Natural killer cell treated with Interleukin-12 subunit alpha and Interleukin-12 subunit beta and Interleukin-15 and Interleukin-18, amount 100 ng/mL, for 72 hours (primary cell): ENCODE measurements around the gene FAM222B. TPM values are rescaled to one million over a fixed set of nuclear protein-coding genes. Genes with fewer than 3 reads are reported as not detected.

ENCODE experiments used
- ATAC-seq, 2 donors: fragments of 150-1000 bp; cut with Tn5 transposase in 1 of 2; sonication (Bioruptor Pico), chemical (Tn5 transposase) in 1 of 2; 2 replicates each; pipeline ENCODE4 v1.10.0; 2021
- DNase-seq: peaks from one replicate; pipeline ENCODE4 v3.0.0; 2022; ENCODE audit warnings: low spot score
- H3K27ac Mint-ChIP-seq, 2 donors: 1 replicate in 1 of 2; 2 replicates in 1 of 2; pipeline ENCODE4 v1.8.0; 2022; ENCODE audit warnings: mixed read lengths in 2 of 2, mild to moderate bottlenecking in 1 of 2, moderate library complexity in 1 of 2
- H3K27me3 Mint-ChIP-seq, 2 donors: 1 replicate in 1 of 2; 2 replicates in 1 of 2; pipeline ENCODE4 v1.8.0; 2022; ENCODE audit warnings: mixed read lengths in 2 of 2
- H3K36me3 Mint-ChIP-seq: one replicate; pipeline ENCODE4 v1.8.0; 2022; ENCODE audit warnings: mixed read lengths
- H3K4me1 Mint-ChIP-seq, 2 donors: 1 replicate in 1 of 2; 2 replicates in 1 of 2; pipeline ENCODE4 v1.8.0; 2022; ENCODE audit warnings: low read depth in 2 of 2, mixed read lengths in 2 of 2, mild to moderate bottlenecking in 1 of 2
- H3K4me3 Mint-ChIP-seq: one replicate; pipeline ENCODE4 v1.8.0; 2022; ENCODE audit warnings: mixed read lengths
- H3K9me3 Mint-ChIP-seq: 2 replicates; pipeline ENCODE4 v1.8.0; 2022; ENCODE audit warnings: mixed read lengths
- total RNA-seq, 2 donors: library from RNA; stranded (reverse); gene quantifications; one replicate each; pipeline ENCODE4 v1.2.3, GENCODE V29; 2022

FAM222B gene
- total RNA-seq, 2 donors from 2014 or later = 21.7 to 23.5 TPM

- Mint-ChIP-seq H3K27me3 (peaks cover 12 to 15% of the 10 kb centered on the region in 2 donors), H3K36me3 (peaks cover 5% of the 10 kb centered on the region), H3K4me3 (no peak overlapping the region), H3K4me1 (peaks cover 32 to 36% of the 10 kb centered on the region in 2 donors), H3K9me3 (no peaks in the 10 kb centered on the region), H3K27ac (no peak overlapping the region)
- ATAC-seq (no peak), DNase-seq (no peak)
Measured at GRCh38 chr17:28715217-28715616, 127.4 kb downstream of the FAM222B start.

GRCh38 chr17:28714281-28714680 is 128.3 kb downstream of the FAM222B start:
- Mint-ChIP-seq H3K4me1 (peaks cover 24 to 28% of the 10 kb centered on the region in 2 donors), H3K36me3 (no peaks in the 10 kb centered on the region), H3K27me3 (peaks cover 12 to 15% of the 10 kb centered on the region in 2 donors), H3K27ac (peak overlapping the region in 1 of 2 donors; percentile 16), H3K9me3 (no peaks in the 10 kb centered on the region), H3K4me3 (no peak overlapping the region)
- ATAC-seq = no peak
- DNase-seq = no peak

GRCh38 chr17:28712705-28713415 is 129.7 kb downstream of the FAM222B start:
- Mint-ChIP-seq H3K27me3 (peaks cover 12 to 15% of the 10 kb centered on the region in 2 donors), H3K27ac (peak overlapping the region; percentile 85 to 94), H3K36me3 (no peaks in the 10 kb centered on the region), H3K4me1 (peaks cover 13 to 18% of the 10 kb centered on the region in 2 donors), H3K9me3 (no peaks in the 10 kb centered on the region), H3K4me3 (peak overlapping the region; percentile 83)
- ATAC-seq (no peak), DNase-seq (peak; percentile 28)

DNA sequence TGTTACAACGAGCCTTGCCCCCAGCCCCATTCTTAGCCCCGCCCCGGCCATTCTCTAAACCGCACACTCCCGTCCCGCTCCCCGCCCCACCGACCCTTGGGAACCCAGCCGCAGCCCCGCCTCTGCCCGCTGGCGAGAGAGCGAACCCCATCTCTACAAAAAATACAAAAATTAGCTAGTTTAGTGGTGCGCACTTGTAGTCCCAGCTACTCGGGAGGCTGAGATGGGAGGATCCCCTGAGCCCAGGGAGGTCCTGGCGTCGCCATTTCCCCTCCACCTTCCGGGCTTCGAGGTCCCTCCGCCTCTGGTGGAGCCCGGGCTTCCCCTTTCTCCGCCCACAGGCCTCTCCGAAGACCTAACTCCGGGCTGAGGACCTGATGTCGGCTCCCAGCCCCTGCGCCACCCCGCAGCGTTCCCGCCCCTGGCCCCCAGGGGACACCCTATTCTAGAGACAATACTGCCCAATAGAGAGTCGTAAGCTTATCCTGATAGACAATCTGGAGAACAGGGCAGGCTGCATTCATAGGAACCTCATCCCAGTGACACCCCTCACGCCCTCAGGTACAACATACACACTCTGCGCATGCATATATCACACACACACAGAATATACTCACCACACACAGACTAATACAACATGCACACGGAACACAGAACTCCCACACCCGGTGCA is 130.4 kb downstream of the FAM222B start:
- peak overlapping the region; percentile 85 to 94 for H3K27ac Mint-ChIP-seq
- H3K4me3 Mint-ChIP-seq = peak overlapping the region; percentile 83
- ATAC-seq (peak; percentile 56 to 57), DNase-seq (peak; percentile 84)
- peaks cover 12 to 15% of the 10 kb centered on the region in 2 donors for H3K27me3 Mint-ChIP-seq
- H3K9me3 Mint-ChIP-seq = no peaks in the 10 kb centered on the region
- peaks cover 13 to 17% of the 10 kb centered on the region in 2 donors for H3K4me1 Mint-ChIP-seq
- H3K36me3 Mint-ChIP-seq = no peaks in the 10 kb centered on the region

DNA sequence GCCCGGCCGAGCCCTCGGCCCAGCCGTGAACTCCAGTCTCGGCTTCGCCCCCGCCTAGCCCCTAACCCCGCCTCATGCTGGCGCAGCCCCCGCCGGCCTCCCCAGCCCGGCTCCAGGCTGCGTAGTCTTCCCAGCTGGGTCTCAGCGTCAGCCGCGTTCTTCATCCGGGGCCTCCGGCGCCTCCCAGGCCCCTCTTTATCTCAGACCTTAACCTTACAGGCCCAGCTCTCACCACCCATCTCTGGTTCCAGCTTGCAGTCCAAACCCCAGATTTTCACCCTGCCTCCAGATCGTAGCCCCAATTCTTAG is 130.9 kb downstream of the FAM222B start, which contains the start of gene PROCA1:
PROCA1 (minus strand) TSS at position 166 of the 309 bp plus-strand sequence. CDS start 228 bp downstream, outside the sequence.
- no peak for DNase-seq
- H3K9me3 Mint-ChIP-seq = no peaks in the 10 kb centered on the region
- H3K4me3 Mint-ChIP-seq = peak within 1 kb of the TSS; percentile 92
- peaks cover 13 to 17% of the 10 kb centered on the region in 2 donors for H3K4me1 Mint-ChIP-seq
- H3K27me3 Mint-ChIP-seq = peaks cover 12 to 15% of the 10 kb centered on the region in 2 donors
- no peak for ATAC-seq
- no peaks in the 10 kb centered on the region for H3K36me3 Mint-ChIP-seq
- peak within 1 kb of the TSS; percentile 85 to 94 for H3K27ac Mint-ChIP-seq

GRCh38 chr17:28710861-28711722 is 131.5 kb downstream of the FAM222B start:
- Mint-ChIP-seq H3K27me3 (peaks cover 12 to 15% of the 10 kb centered on the region in 2 donors), H3K36me3 (no peaks in the 10 kb centered on the region), H3K9me3 (no peaks in the 10 kb centered on the region), H3K4me3 (peak overlapping the region; percentile 92), H3K27ac (peak overlapping the region; percentile 85 to 94), H3K4me1 (peaks cover 13 to 17% of the 10 kb centered on the region in 2 donors)
- peak; percentile 94 to 96 for ATAC-seq
- DNase-seq = peak; percentile 90

DNA sequence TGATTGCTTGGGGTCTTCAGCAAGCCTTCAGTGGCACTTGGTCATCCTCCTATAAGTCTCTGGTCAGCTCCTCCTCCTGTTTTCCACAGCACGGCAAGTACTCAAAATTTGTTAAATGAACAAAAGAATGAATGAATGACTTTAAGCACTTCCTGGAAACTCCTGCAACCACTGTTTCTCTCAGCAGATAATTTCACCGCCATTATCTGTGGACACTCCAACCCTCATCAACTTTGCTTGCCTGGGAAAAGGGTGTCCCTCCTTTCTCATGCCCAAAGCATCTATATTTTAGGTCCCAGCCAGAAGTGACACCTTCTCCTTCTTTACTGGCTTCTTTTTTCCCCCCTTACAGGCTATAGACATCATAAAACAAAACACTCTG is 135.3 kb downstream of the FAM222B start:
- H3K27me3 Mint-ChIP-seq = no peaks in the 10 kb centered on the region
- H3K36me3 Mint-ChIP-seq = peaks cover 11% of the 10 kb centered on the region
- H3K4me1 Mint-ChIP-seq = peaks cover 9 to 19% of the 10 kb centered on the region in 2 donors
- no peak overlapping the region for H3K4me3 Mint-ChIP-seq
- DNase-seq = no peak
- H3K27ac Mint-ChIP-seq = no peak overlapping the region
- H3K9me3 Mint-ChIP-seq = no peaks in the 10 kb centered on the region
- no peak for ATAC-seq

GRCh38 chr17:28706471-28707338 is 135.9 kb downstream of the FAM222B start:
- DNase-seq = no peak
- H3K27ac Mint-ChIP-seq = no peak overlapping the region
- no peak for ATAC-seq
- H3K4me1 Mint-ChIP-seq = peaks cover 2 to 13% of the 10 kb centered on the region in 2 donors
- peaks cover 13% of the 10 kb centered on the region for H3K36me3 Mint-ChIP-seq
- no peaks in the 10 kb centered on the region for H3K9me3 Mint-ChIP-seq
- H3K27me3 Mint-ChIP-seq = no peaks in the 10 kb centered on the region
- H3K4me3 Mint-ChIP-seq = no peak overlapping the region

Other genes starting within 250 kb of the FAM222B start
- 100 to 1,000 TPM in 1 of 2 donors, 10 to 100 TPM in 1; 80.7 to 198 TPM for gene SPAG5, start 243.8 kb downstream of the FAM222B start, total RNA-seq
- gene RSKR, start 228.6 kb downstream of the FAM222B start, total RNA-seq = 100 to 1,000 TPM in 1 of 2 donors, 10 to 100 TPM in 1; 34.4 to 108 TPM
- 100 to 1,000 TPM; 184 to 422 TPM for gene BLTP2, start 197.6 kb downstream of the FAM222B start, total RNA-seq
- 10 to 100 TPM; 36.1 to 65.2 TPM for gene SDF2, start 180.9 kb downstream of the FAM222B start, total RNA-seq
- gene SUPT6H, start 180.6 kb downstream of the FAM222B start, total RNA-seq = 100 to 1,000 TPM; 118 to 133 TPM
- 1 to 10 TPM; 3.7 to 4.6 TPM for gene PROCA1, start 130.9 kb downstream of the FAM222B start, total RNA-seq
- 10 to 100 TPM in 1 of 2 donors, 1 to 10 TPM in 1; 8.5 to 25.7 TPM for gene RAB34, start 124.9 kb downstream of the FAM222B start, total RNA-seq
- gene RPL23A, start 122.8 kb downstream of the FAM222B start, total RNA-seq = 1,000 to 10,000 TPM; 1,264 to 1,439 TPM
- gene TLCD1, start 116.6 kb downstream of the FAM222B start, total RNA-seq = 1 to 10 TPM; 1.5 to 9.7 TPM
- 10 to 100 TPM in 1 of 2 donors, 1 to 10 TPM in 1; 3.2 to 10.2 TPM for gene NEK8, start 114.0 kb downstream of the FAM222B start, total RNA-seq
- 100 to 1,000 TPM in 1 of 2 donors, 10 to 100 TPM in 1; 59.7 to 186 TPM for gene TRAF4, start 98.8 kb downstream of the FAM222B start, total RNA-seq
- 100 to 1,000 TPM in 1 of 2 donors, 10 to 100 TPM in 1; 55.9 to 105 TPM for gene ERAL1, start 12.2 kb upstream of the FAM222B start, total RNA-seq
- 10 to 100 TPM; 79.3 to 95.8 TPM for gene FLOT2, start 54.9 kb upstream of the FAM222B start, total RNA-seq
- 10 to 100 TPM; 22.5 to 26.1 TPM for gene DHRS13, start 60.3 kb upstream of the FAM222B start, total RNA-seq
- gene PHF12, start 108.7 kb upstream of the FAM222B start, total RNA-seq = 10 to 100 TPM; 68.0 to 72.2 TPM
- gene SEZ6, start 163.2 kb upstream of the FAM222B start, total RNA-seq = not detected
- 1 to 10 TPM; 3.2 to 5.0 TPM for gene PIPOX, start 200.4 kb upstream of the FAM222B start, total RNA-seq